Endothelial cell of umbilical vein (primary cell): Measurements from ENCODE around the gene RAMP1. TPM values are rescaled to one million over a fixed set of nuclear protein-coding genes. Genes with fewer than 3 reads are reported as not detected.

Experiments used
- BruUV-seq: library from RNA; stranded (reverse); fragments of 400-500 nt; replicated peaks from 2 replicates; lab custom pipeline; 2021; lab: Mats Ljungman, UMichigan
- CTCF ChIA-PET: fragments of 300-600, 350-600 bp; sonication (Branson Sonifier 250); formaldehyde crosslinking; loops from one replicate; lab custom pipeline; 2021; ENCODE audit warnings: antibody characterized with exemption, inconsistent platforms; lab: Charles Lee
- POLR2A ChIA-PET: fragments of 300-600, 350-600 bp; sonication (Branson Sonifier 250); formaldehyde crosslinking; loops from one replicate; lab custom pipeline; 2021; ENCODE audit warnings: antibody characterized with exemption, inconsistent platforms; lab: Charles Lee
- DNase-seq: peaks from one replicate; pipeline ENCODE4 v3.0.0-alpha.2; 2011; ENCODE audit warnings: low read depth, low spot score
- FAIRE-seq: peaks from 2 replicates; lab custom pipeline; 2011; peaks lifted over from hg19 to GRCh38; lab: Jason Lieb, UNC
- H2AFZ ChIP-seq: 2 replicates; pipeline ENCODE4 v1.6.0; 2012; ENCODE audit warnings: low read depth, low read length, control low read depth, inconsistent platforms
- H3K27ac ChIP-seq: 2 replicates; pipeline ENCODE4 v1.5.1; 2011; ENCODE audit warnings: low read depth, mild to moderate bottlenecking, control low read depth, low read length, moderate library complexity; ENCODE audit not compliant: insufficient read depth
- H3K27me3 ChIP-seq, 2 experiments: 2 replicates each; pipeline versions ENCODE4 v1.6.0 to v1.6.1; 2011; ENCODE audit warnings: low read length in 2 of 2, mixed read lengths in 1 of 2; ENCODE audit not compliant: control insufficient read depth in 2 of 2, insufficient read depth in 2 of 2
- H3K36me3 ChIP-seq, 2 experiments: 2 replicates in 1 of 2; 3 replicates in 1 of 2; pipeline ENCODE4 v1.5.1; 2011; ENCODE audit warnings: low read length in 2 of 2, mild to moderate bottlenecking in 1 of 2, moderate library complexity in 1 of 2; ENCODE audit not compliant: control insufficient read depth in 2 of 2, insufficient read depth in 2 of 2; ENCODE audit errors: extremely low read depth in 1 of 2
- H3K4me1 ChIP-seq: 3 replicates; pipeline ENCODE4 v1.5.1; 2011; ENCODE audit warnings: mild to moderate bottlenecking, low read length; ENCODE audit not compliant: control insufficient read depth, insufficient read depth; ENCODE audit errors: extremely low read depth
- H3K4me2 ChIP-seq: 2 replicates; pipeline ENCODE4 v1.6.1; 2011; ENCODE audit warnings: low read length, control low read depth, mixed read lengths; ENCODE audit not compliant: insufficient read depth
- H3K4me3 ChIP-seq, 3 experiments: fragments of 200-600 bp in 1 of 3; sonication (generic), shearing (Covaris generic) in 1 of 3; replicated peaks in 1 of 3; 2 replicates each; pipeline ENCODE4 v1.5.1; 2011 to 2016; ENCODE audit warnings: control low read depth in 3 of 3, low read length in 3 of 3, mild to moderate bottlenecking in 2 of 3, inconsistent platforms in 1 of 3, low read depth in 1 of 3, moderate library complexity in 1 of 3; ENCODE audit not compliant: insufficient read depth in 1 of 3
- H3K79me2 ChIP-seq: 2 replicates; pipeline ENCODE4 v1.6.0; 2012; ENCODE audit warnings: low read length, inconsistent platforms; ENCODE audit not compliant: control insufficient read depth, insufficient read depth
- H3K9ac ChIP-seq: replicated peaks from 2 replicates; pipeline ENCODE3; 2011; ENCODE audit warnings: low read length, control low read depth; ENCODE audit not compliant: insufficient read depth; ENCODE audit errors: extremely low read depth
- H3K9me1 ChIP-seq: replicated peaks from 3 replicates; pipeline ENCODE4 v1.6.0; 2011; ENCODE audit warnings: mild to moderate bottlenecking, low read length; ENCODE audit not compliant: control insufficient read depth, insufficient read depth; ENCODE audit errors: extremely low read depth
- H3K9me3 ChIP-seq: replicated peaks from 2 replicates; pipeline ENCODE4 v1.5.1; 2012; ENCODE audit warnings: low read length, inconsistent platforms; ENCODE audit not compliant: control insufficient read depth, insufficient read depth
- H4K20me1 ChIP-seq: replicated peaks from 2 replicates; pipeline ENCODE3; 2011; ENCODE audit warnings: mild to moderate bottlenecking, low read length; ENCODE audit not compliant: control insufficient read depth, insufficient read depth; ENCODE audit errors: extremely low read depth
- CTCF ChIP-seq, 2 donors: IDR thresholded peaks; 1 replicate in 1 of 2; 2 replicates in 1 of 2; pipeline ENCODE4 v1.5.1; 2011; ENCODE audit warnings: low read length in 2 of 2, mild to moderate bottlenecking in 2 of 2, moderate library complexity in 2 of 2, control low read depth in 1 of 2, inconsistent platforms in 1 of 2, low read depth in 1 of 2; ENCODE audit not compliant: insufficient read depth in 1 of 2; ENCODE audit errors: extremely low read depth in 1 of 2
- EZH2 ChIP-seq: IDR thresholded peaks from 2 replicates; pipeline ENCODE4 v1.6.1; 2012; ENCODE audit warnings: borderline replicate concordance, low read depth, mild to moderate bottlenecking, moderate library complexity, low read length, inconsistent platforms; ENCODE audit not compliant: severe bottlenecking
- FOS ChIP-seq: IDR thresholded peaks from 2 replicates; pipeline ENCODE4 v1.6.1; 2011; ENCODE audit warnings: mild to moderate bottlenecking, low read length, moderate library complexity, borderline replicate concordance; ENCODE audit not compliant: insufficient read depth
- GATA2 ChIP-seq: IDR thresholded peaks from 2 replicates; pipeline ENCODE4 v1.7.0; 2011; ENCODE audit warnings: low read depth, mild to moderate bottlenecking, moderate library complexity, mixed read lengths, low read length; ENCODE audit not compliant: insufficient read length, insufficient read depth
- JUN ChIP-seq: IDR thresholded peaks from 2 replicates; pipeline ENCODE4 v1.6.1; 2011; ENCODE audit warnings: borderline replicate concordance, low read depth; ENCODE audit not compliant: insufficient read length, insufficient read depth
- MAX ChIP-seq: IDR thresholded peaks from 2 replicates; pipeline ENCODE4 v1.6.1; 2011; ENCODE audit not compliant: insufficient read depth, insufficient read length
- MYC ChIP-seq: IDR thresholded peaks from one replicate; pipeline ENCODE4 v1.6.1; 2011; ENCODE audit warnings: mild to moderate bottlenecking, low read depth, low read length
- POLR2A ChIP-seq: IDR thresholded peaks from 2 replicates; pipeline ENCODE4 v1.6.1; 2012; ENCODE audit warnings: low read depth, mild to moderate bottlenecking, control low read depth, low read length
- POLR2AphosphoS5 ChIP-seq: IDR thresholded peaks from 2 replicates; pipeline ENCODE4 v1.6.1; 2012; ENCODE audit warnings: low read depth, mild to moderate bottlenecking, control low read depth, low read length, moderate library complexity; ENCODE audit not compliant: insufficient read depth
- dilution Hi-C: fragments of 300-500 bp; cut with MboI; formaldehyde crosslinking; loops from one replicate; pipeline ENCODE4 v1.15.0; 2019; ENCODE audit warnings: low sequenced_read_pairs; ENCODE audit not compliant: extremely low pct_ligation_motif_present
- intact Hi-C: fragments of 100-400 bp; cut with micrococcal nuclease; formaldehyde crosslinking; loops from one replicate; pipeline ENCODE4 v1.10.0; 2022
- polyA plus RNA-seq, 4 experiments: library from polyadenylated mRNA; depleted of rRNA in 3 of 4; stranded (reverse) in 3 of 4; unstranded in 1 of 4; fragments of >200 nt; gene quantifications; 2 replicates each; pipeline versions ENCODE4 v1.2.1 to v1.2.3, GENCODE V29; 2011 to 2012; ENCODE audit warnings: missing spikeins in 1 of 4
- total RNA-seq: library from RNA; stranded (reverse); gene quantifications from 2 replicates; pipeline ENCODE4 v1.2.3, GENCODE V29; 2021

Gene RAMP1
- total and polyA plus RNA-seq, 2 donors (not counting 3 experiments of a cell fraction or from before 2014, with no cell fraction given), result 0.18 TPM; not detected in 1

GRCh38 chr2:237919593-237919992 is 60.2 kb downstream of the RAMP1 start:
- Histone ChIP-seq H3K27ac (no peak overlapping the region), H3K9me3 (no peaks in the 10 kb centered on the region), H4K20me1 (no peaks in the 10 kb centered on the region), H2AFZ (no peak overlapping the region), H3K79me2 (no peaks in the 10 kb centered on the region), H3K4me3 (no peak overlapping the region), H3K4me1 (no peaks in the 10 kb centered on the region), H3K4me2 (no peak overlapping the region), H3K36me3 (no peaks in the 10 kb centered on the region), H3K27me3 (no peaks in the 10 kb centered on the region), H3K9ac (no peak overlapping the region), H3K9me1 (no peaks in the 10 kb centered on the region)
- FAIRE-seq (no peak), DNase-seq (no peak)
- ChIA-PET POLR2A (no interaction called here), CTCF (interaction anchor here (1.4 kb wide), 1 partner anchor 61 kb away, joined by 4 read pairs; no protein-coding TSS in a partner anchor)
- BruUV-seq, result no TSS peak
- dilution Hi-C loops (no loop called here), intact Hi-C loops (no loop called here)
- TF ChIP-seq CTCF (IDR thresholded peaks at IDR 0.05; ENCODE audit: extremely low read depth in 1 of 2, insufficient read depth in 1 of 2, low read depth in 1 of 2, low read length in 2 of 2), result no peak
- TF ChIP-seq MAX, result no peak
- no peak for TF ChIP-seq FOS
- TF ChIP-seq MYC, result no peak
- no peak for TF ChIP-seq POLR2A
- TF ChIP-seq GATA2, result no peak
- TF ChIP-seq JUN, result no peak
- no peak for TF ChIP-seq EZH2
- no peak for TF ChIP-seq POLR2AphosphoS5
